BJ (cell line): Measurements from ENCODE around the gene PLCH2. TPM values are rescaled to one million over a fixed set of nuclear protein-coding genes. Genes with fewer than 3 reads are reported as not detected.

Experiments
- CTCF ChIA-PET: fragments of 350-600 bp; formaldehyde crosslinking; extraction: SDS; loops from one replicate; lab custom pipeline; 2021; ENCODE audit warnings: antibody characterized with exemption, inconsistent platforms; lab: Yijun Ruan, JAX
- POLR2A ChIA-PET: fragments of 300-600 bp; sonication (Branson Sonifier 250); formaldehyde crosslinking; extraction: SDS; loops from one replicate; lab custom pipeline; 2021; ENCODE audit warnings: antibody characterized with exemption; lab: Charles Lee
- DNase-seq: peaks from one replicate; pipeline ENCODE4 v3.0.0-alpha.2; 2011; ENCODE audit warnings: low read depth
- H3K27me3 ChIP-seq: 2 replicates; pipeline ENCODE4 v1.6.0; 2011; ENCODE audit warnings: low read length; ENCODE audit not compliant: control insufficient read depth, insufficient read depth
- H3K36me3 ChIP-seq: 2 replicates; pipeline ENCODE4 v1.5.1; 2011; ENCODE audit warnings: low read length; ENCODE audit not compliant: control insufficient read depth, insufficient read depth
- H3K4me3 ChIP-seq: 2 replicates; pipeline ENCODE4 v1.5.1; 2011; ENCODE audit warnings: low read depth, mild to moderate bottlenecking, control low read depth, low read length
- polyA plus RNA-seq: library from polyadenylated mRNA; depleted of rRNA; stranded (reverse); fragments of >200 nt; gene quantifications from 2 replicates; pipeline ENCODE4 v1.2.3, GENCODE V29; 2011
- TF ChIP-seq, protein P1 (sequence below): IDR thresholded peaks from 2 replicates; pipeline ENCODE4 v1.5.1; 2011; ENCODE audit warnings: low read depth, mild to moderate bottlenecking, control low read depth, inconsistent platforms, low read length, moderate library complexity; ENCODE audit not compliant: insufficient read depth

PLCH2 gene
- polyA plus RNA-seq, 1 experiment = 0.06 TPM

- ChIA-PET POLR2A (no interaction called here), CTCF (no interaction called here)
- TF ChIP-seq, protein P1, sequence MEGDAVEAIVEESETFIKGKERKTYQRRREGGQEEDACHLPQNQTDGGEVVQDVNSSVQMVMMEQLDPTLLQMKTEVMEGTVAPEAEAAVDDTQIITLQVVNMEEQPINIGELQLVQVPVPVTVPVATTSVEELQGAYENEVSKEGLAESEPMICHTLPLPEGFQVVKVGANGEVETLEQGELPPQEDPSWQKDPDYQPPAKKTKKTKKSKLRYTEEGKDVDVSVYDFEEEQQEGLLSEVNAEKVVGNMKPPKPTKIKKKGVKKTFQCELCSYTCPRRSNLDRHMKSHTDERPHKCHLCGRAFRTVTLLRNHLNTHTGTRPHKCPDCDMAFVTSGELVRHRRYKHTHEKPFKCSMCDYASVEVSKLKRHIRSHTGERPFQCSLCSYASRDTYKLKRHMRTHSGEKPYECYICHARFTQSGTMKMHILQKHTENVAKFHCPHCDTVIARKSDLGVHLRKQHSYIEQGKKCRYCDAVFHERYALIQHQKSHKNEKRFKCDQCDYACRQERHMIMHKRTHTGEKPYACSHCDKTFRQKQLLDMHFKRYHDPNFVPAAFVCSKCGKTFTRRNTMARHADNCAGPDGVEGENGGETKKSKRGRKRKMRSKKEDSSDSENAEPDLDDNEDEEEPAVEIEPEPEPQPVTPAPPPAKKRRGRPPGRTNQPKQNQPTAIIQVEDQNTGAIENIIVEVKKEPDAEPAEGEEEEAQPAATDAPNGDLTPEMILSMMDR = no peak
- DNase-seq = no peak
- no peaks in the 10 kb centered on the region for H3K36me3 ChIP-seq
- H3K27me3 ChIP-seq = 0 out of 2 replicates have a peak, but pooled peaks cover 3% of the 10 kb centered on the region
- H3K4me3 ChIP-seq = no peak overlapping the region; the same call in 1 of the 2 replicates
These were observed 53.1 kb downstream of the PLCH2 start for GRCh38 chr1:2528966-2529783.

- CTCF ChIA-PET = no interaction called here
- POLR2A ChIA-PET = no interaction called here
- Histone ChIP-seq H3K4me3 (no peak within 1 kb of the TSS; the same call in 1 of the 2 replicates), H3K27me3 (0 out of 2 replicates have a peak, but pooled peaks cover 3% of the 10 kb centered on the region), H3K36me3 (no peaks in the 10 kb centered on the region)
- DNase-seq = no peak
- TF ChIP-seq, protein P1 = no peak
These were observed 53.9 kb downstream of the PLCH2 start, which contains the start of gene HES5 for GRCh38 chr1:2529784-2530512. HES5 (minus strand) TSS chr1:2530263; CDS start chr1:2530164, 99 bp downstream.

DNA sequence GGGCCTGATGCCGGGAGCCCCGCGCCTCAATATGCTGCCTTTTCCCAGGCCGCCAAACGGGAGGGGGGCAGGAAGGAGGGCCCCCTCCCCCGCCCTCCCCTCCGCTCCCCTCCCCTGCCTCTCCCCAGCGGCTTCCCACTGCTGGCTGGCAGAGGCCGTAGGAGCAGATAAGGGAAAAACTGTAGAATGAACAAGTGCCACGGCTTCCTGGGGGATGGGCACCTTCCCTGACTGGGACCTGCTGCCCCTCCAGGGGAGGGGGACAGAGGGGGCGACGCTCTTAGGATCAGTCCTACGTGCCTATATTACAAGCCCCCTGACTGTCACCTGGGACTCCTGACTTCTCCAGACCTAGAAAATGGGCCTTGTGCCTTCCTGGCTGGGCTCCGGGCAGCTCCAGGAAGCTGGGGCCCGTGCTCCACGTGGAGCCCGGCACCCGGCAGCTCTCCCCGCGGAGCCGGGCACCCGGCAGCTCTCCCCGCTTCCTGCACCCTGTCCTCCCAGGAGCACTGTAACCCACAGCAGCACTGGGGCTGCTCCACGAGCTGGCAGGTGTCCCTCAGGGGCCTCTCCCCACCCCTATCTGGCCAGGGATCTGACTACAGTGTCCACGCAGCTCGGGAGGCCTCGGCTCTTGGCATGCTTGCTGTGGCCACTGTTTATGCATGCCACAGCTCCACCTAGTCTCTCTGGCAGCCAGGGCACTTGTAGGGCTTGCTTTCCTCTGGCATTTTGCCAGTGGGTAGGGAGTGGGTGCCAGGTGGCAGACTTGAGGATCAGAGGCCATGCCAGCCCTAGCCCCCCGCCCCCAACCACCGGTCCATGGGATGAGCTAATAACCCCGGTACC is 54.6 kb downstream of the PLCH2 start:
- ChIA-PET CTCF (no interaction called here), POLR2A (no interaction called here)
- H3K36me3 ChIP-seq = no peaks in the 10 kb centered on the region
- no peak for DNase-seq
- TF ChIP-seq, protein P1 = no peak
- 0 out of 2 replicates have a peak, but pooled peaks cover 3% of the 10 kb centered on the region for H3K27me3 ChIP-seq
- H3K4me3 ChIP-seq = no peak overlapping the region

- TF ChIP-seq, protein P1 = no peak
- ChIA-PET POLR2A (no interaction called here), CTCF (interaction anchor here (6.2 kb wide), 1 partner anchor 15 kb away, joined by 22 read pairs; no protein-coding TSS in a partner anchor)
- Histone ChIP-seq H3K27me3 (0 out of 2 replicates have a peak, but pooled peaks cover 3% of the 10 kb centered on the region), H3K4me3 (no peak overlapping the region), H3K36me3 (no peaks in the 10 kb centered on the region)
- no peak for DNase-seq
These were observed 56.5 kb downstream of the PLCH2 start for GRCh38 chr1:2532485-2533160.
